A673 (cell line): ENCODE results near the gene DIAPH1. TPM values are rescaled to one million over a fixed set of nuclear protein-coding genes. Genes with fewer than 3 reads are reported as not detected.

ENCODE experiments used
- BruUV-seq: library from RNA; stranded (reverse); fragments of 400-500 nt; replicated peaks from 2 replicates; lab custom pipeline; 2021; lab: Mats Ljungman, UMichigan
- CTCF ChIA-PET: fragments of 300-600 bp; sonication (Branson Sonifier 250); formaldehyde crosslinking; loops from one replicate; lab custom pipeline; 2022; ENCODE audit warnings: antibody characterized with exemption; lab: Charles Lee
- POLR2A ChIA-PET: fragments of 300-600 bp; sonication (Branson Sonifier 250); formaldehyde crosslinking; loops from one replicate; lab custom pipeline; 2022; ENCODE audit warnings: antibody characterized with exemption; ENCODE audit not compliant: low non-redundant PET; lab: Charles Lee
- DNase-seq: peaks from one replicate; pipeline ENCODE4 v3.0.0-alpha.2; 2015; ENCODE audit warnings: low spot score
- H3K27ac ChIP-seq: fragments of 200-600 bp; sonication (generic); 2 replicates; pipeline ENCODE4 v1.5.1; 2016; ENCODE audit warnings: mixed run types, low read depth, mild to moderate bottlenecking, mixed read lengths, antibody characterized with exemption, low read length; ENCODE audit not compliant: poor library complexity, severe bottlenecking
- H3K27me3 ChIP-seq: fragments of 200-600 bp; sonication (generic); replicated peaks from 2 replicates; pipeline ENCODE4 v1.6.1; 2017; ENCODE audit warnings: mixed run types, low read depth, mild to moderate bottlenecking, mixed read lengths, antibody characterized with exemption, low read length; ENCODE audit not compliant: insufficient read depth, poor library complexity
- H3K36me3 ChIP-seq: fragments of 200-600 bp; sonication (generic); 2 replicates; pipeline ENCODE4 v1.6.1; 2016; ENCODE audit warnings: mixed run types, mild to moderate bottlenecking, mixed read lengths, antibody characterized with exemption, low read length; ENCODE audit not compliant: insufficient read depth, poor library complexity, severe bottlenecking
- H3K4me1 ChIP-seq: fragments of 200-600 bp; sonication (generic); 2 replicates; pipeline ENCODE4 v1.6.1; 2017; ENCODE audit warnings: mixed run types, mild to moderate bottlenecking, mixed read lengths, antibody characterized with exemption, low read length; ENCODE audit not compliant: insufficient read depth, poor library complexity, severe bottlenecking
- H3K4me3 ChIP-seq: fragments of 200-600 bp; sonication (generic); 2 replicates; pipeline ENCODE4 v1.5.1; 2016; ENCODE audit warnings: low read depth, mixed run types, mild to moderate bottlenecking, mixed read lengths, low read length; ENCODE audit not compliant: poor library complexity, severe bottlenecking
- H3K9me3 ChIP-seq: fragments of 200-600 bp; sonication (generic); 2 replicates; pipeline ENCODE4 v1.6.1; 2016; ENCODE audit warnings: mixed run types, low read depth, mild to moderate bottlenecking, mixed read lengths, antibody characterized with exemption, low read length; ENCODE audit not compliant: poor library complexity, severe bottlenecking
- CTCF ChIP-seq: fragments of 300-800, 200-600 bp; sonication (generic); conservative IDR thresholded peaks from 2 replicates; pipeline ENCODE4 v1.5.1; 2017; ENCODE audit warnings: low read depth, mild to moderate bottlenecking, antibody characterized with exemption, low read length, moderate library complexity, mixed read lengths
- EZH2 ChIP-seq: fragments of 200-600 bp; sonication (generic); IDR thresholded peaks from 2 replicates; pipeline ENCODE4 v1.6.1; 2017; ENCODE audit warnings: borderline replicate concordance, low read depth, mild to moderate bottlenecking, mixed read lengths, antibody characterized with exemption, low read length; ENCODE audit not compliant: poor library complexity, severe bottlenecking
- intact Hi-C: fragments of 100-400 bp; cut with micrococcal nuclease; formaldehyde crosslinking; loops from one replicate; pipeline ENCODE4 v1.10.0; 2022; ENCODE audit not compliant: unreplicated experiment
- total RNA-seq: library from RNA; stranded (reverse); gene quantifications from 2 replicates; pipeline ENCODE4 v1.2.3, GENCODE V29; 2021

The DIAPH1 gene
- total RNA-seq, 1 experiment from 2014 or later, result 109 TPM

GRCh38 chr5:141483902-141484301, 134.9 kb downstream of the DIAPH1 start:
- H3K27ac ChIP-seq, result no peak overlapping the region
- intact Hi-C loops, result no loop called here
- TF ChIP-seq CTCF, result no peak
- no peak for TF ChIP-seq EZH2
- H3K4me3 ChIP-seq, result no peak overlapping the region
- POLR2A ChIA-PET, result interaction anchor here (0.5 kb wide), 1 partner anchor 8 kb away, joined by 3 read pairs; the partner anchor contains the start of gene PCDHGC3
- no peak for DNase-seq
- H3K36me3 ChIP-seq, result peaks cover 3% of the 10 kb centered on the region
- no TSS peak for BruUV-seq
- H3K9me3 ChIP-seq, result no peaks in the 10 kb centered on the region
- peaks cover 41% of the 10 kb centered on the region for H3K4me1 ChIP-seq
- CTCF ChIA-PET, result no interaction called here
- no peaks in the 10 kb centered on the region for H3K27me3 ChIP-seq

- no peak for DNase-seq
- ChIA-PET CTCF (no interaction called here), POLR2A (no interaction called here)
- TF ChIP-seq CTCF (no peak), EZH2 (no peak)
- H3K27me3 ChIP-seq, result no peaks in the 10 kb centered on the region
- peaks cover 49% of the 10 kb centered on the region for H3K4me1 ChIP-seq
- no peaks in the 10 kb centered on the region for H3K9me3 ChIP-seq
- BruUV-seq, result no TSS peak
- H3K4me3 ChIP-seq, result no peak overlapping the region
- H3K36me3 ChIP-seq, result no peaks in the 10 kb centered on the region
- H3K27ac ChIP-seq, result no peak overlapping the region
- intact Hi-C loops, result loop anchor here (5.0 kb wide), 1 partner anchor 33 kb away; no protein-coding TSS in a partner anchor
Measured at GRCh38 chr5:141479776-141480175, 139.0 kb downstream of the DIAPH1 start.

- Histone ChIP-seq H3K27me3 (no peaks in the 10 kb centered on the region), H3K4me3 (peak overlapping the region; percentile 80), H3K9me3 (no peaks in the 10 kb centered on the region), H3K27ac (no peak overlapping the region), H3K36me3 (no peaks in the 10 kb centered on the region), H3K4me1 (peaks cover 40% of the 10 kb centered on the region)
- TF ChIP-seq EZH2, result no peak
- TF ChIP-seq CTCF, result peak; percentile 35; the same call in 1 of the 2 replicates
- ChIA-PET CTCF (no interaction called here), POLR2A (no interaction called here)
- BruUV-seq, result no TSS peak
- no peak for DNase-seq
- intact Hi-C loops, result loop anchor here (5.0 kb wide), 1 partner anchor 34 kb away; no protein-coding TSS in a partner anchor
Measured at GRCh38 chr5:141478321-141478945, 140.4 kb downstream of the DIAPH1 start.
